K562 (cell line): ENCODE results near the gene BAIAP3. TPM values are rescaled to one million over a fixed set of nuclear protein-coding genes. Genes with fewer than 3 reads are reported as not detected.

Source experiments
- CEBPG ChIP-seq, 3 experiments: fragments of 200-800 bp in 1 of 3; sonication (Bioruptor generic) in 1 of 3; sonication (generic) in 1 of 3; formaldehyde crosslinking in 1 of 3; IDR thresholded peaks in 2 of 3; conservative IDR thresholded peaks in 1 of 3; 2 replicates each; pipeline versions ENCODE4 v1.6.1 to v1.8.0; 2016 to 2022; ENCODE audit warnings: missing compliant biosample characterization in 2 of 3, missing genetic modification characterization in 2 of 3, mild to moderate bottlenecking in 1 of 3, missing genetic modification reagents in 1 of 3
- DPF2 ChIP-seq: fragments of 450-650 bp; IDR thresholded peaks from 2 replicates; pipeline ENCODE4 v1.6.1; 2016
- FOXA3 ChIP-seq, 2 experiments: fragments of 450-650 bp in 1 of 2; sonication (generic) in 1 of 2; formaldehyde crosslinking; IDR thresholded peaks in 1 of 2; conservative IDR thresholded peaks in 1 of 2; 2 replicates each; pipeline versions ENCODE4 v1.4.0 to v1.8.0; 2020 to 2022; ENCODE audit warnings: mild to moderate bottlenecking in 2 of 2, missing genetic modification reagents in 1 of 2
- KLF6 ChIP-seq: fragments of 250-450 bp; sonication (Bioruptor Pico); IDR thresholded peaks from 2 replicates; pipeline ENCODE4 v1.4.0; 2020; ENCODE audit warnings: mild to moderate bottlenecking, moderate library complexity, borderline replicate concordance
- NFATC3 ChIP-seq: fragments of 450-650 bp; IDR thresholded peaks from 2 replicates; pipeline ENCODE4 v1.6.1; 2017; ENCODE audit warnings: mild to moderate bottlenecking
- NR4A1 ChIP-seq, 2 experiments: fragments of 250-450 bp in 1 of 2; fragments of 450-650 bp in 1 of 2; sonication (Bioruptor Pico) in 1 of 2; IDR thresholded peaks; 2 replicates each; pipeline versions ENCODE4 v1.4.0 to v1.6.1; 2016 to 2020; ENCODE audit warnings: mild to moderate bottlenecking in 2 of 2, missing compliant biosample characterization in 1 of 2, missing genetic modification characterization in 1 of 2, moderate library complexity in 1 of 2
- STAT5B ChIP-seq: fragments of 250-450 bp; sonication (Bioruptor Pico); IDR thresholded peaks from 2 replicates; pipeline ENCODE4 v1.8.0; 2021; ENCODE audit warnings: mild to moderate bottlenecking, inconsistent platforms
- ZNF282 ChIP-seq: sonication (generic); formaldehyde crosslinking; IDR thresholded peaks from 2 replicates; pipeline ENCODE4 v1.8.1; 2023; ENCODE audit warnings: missing genetic modification reagents
- polyA plus RNA-seq, 8 experiments: library from polyadenylated mRNA; depleted of rRNA in 4 of 8; stranded (reverse) in 5 of 8; unstranded in 3 of 8; fragments of >200 nt; fragmentation: Nextera tagmentation in 2 of 8; fragmentation: Illumina TruSeq in 1 of 8; extraction: Ambion mirVana in 2 of 8; extraction: Trizol in 1 of 8; gene quantifications; 2 replicates each; pipeline versions ENCODE4 v1.2.1 to v1.2.3, GENCODE V29; 2011 to 2014; ENCODE audit warnings: inconsistent platforms in 1 of 8, missing spikeins in 1 of 8
- total RNA-seq, 7 experiments: library from RNA; depleted of rRNA in 6 of 7; stranded (reverse); fragments of >200 nt in 6 of 7; fragmentation: Illumina TruSeq in 2 of 7; extraction: Trizol in 2 of 7; gene quantifications; 2 replicates each; pipeline versions ENCODE4 v1.2.1 to v1.2.3, GENCODE V29; 2011 to 2021; ENCODE audit warnings: low replicate concordance in 1 of 7
- TF ChIP-seq, protein P1 (sequence below): fragments of 450-650 bp; formaldehyde crosslinking; IDR thresholded peaks from 2 replicates; pipeline ENCODE4 v1.4.0; 2020; ENCODE audit warnings: mild to moderate bottlenecking
- TF ChIP-seq, protein P2 (sequence below): sonication (generic); formaldehyde crosslinking; IDR thresholded peaks from 2 replicates; pipeline ENCODE4 v1.5.0; 2020; ENCODE audit warnings: missing genetic modification reagents
- TF ChIP-seq, protein P3 (sequence below): fragments of 250-450 bp; sonication (Bioruptor Pico); IDR thresholded peaks from 2 replicates; pipeline ENCODE4 v1.8.0; 2021; ENCODE audit warnings: borderline replicate concordance, mild to moderate bottlenecking, moderate library complexity; ENCODE audit not compliant: poor library complexity, severe bottlenecking

The BAIAP3 gene
- total and polyA plus RNA-seq, 9 of the 15 experiments (the other 6 are each of a cell fraction or from before 2014, with no cell fraction given) = 0.03 to 4.5 (median 0.57) TPM; not detected in 1

DNA sequence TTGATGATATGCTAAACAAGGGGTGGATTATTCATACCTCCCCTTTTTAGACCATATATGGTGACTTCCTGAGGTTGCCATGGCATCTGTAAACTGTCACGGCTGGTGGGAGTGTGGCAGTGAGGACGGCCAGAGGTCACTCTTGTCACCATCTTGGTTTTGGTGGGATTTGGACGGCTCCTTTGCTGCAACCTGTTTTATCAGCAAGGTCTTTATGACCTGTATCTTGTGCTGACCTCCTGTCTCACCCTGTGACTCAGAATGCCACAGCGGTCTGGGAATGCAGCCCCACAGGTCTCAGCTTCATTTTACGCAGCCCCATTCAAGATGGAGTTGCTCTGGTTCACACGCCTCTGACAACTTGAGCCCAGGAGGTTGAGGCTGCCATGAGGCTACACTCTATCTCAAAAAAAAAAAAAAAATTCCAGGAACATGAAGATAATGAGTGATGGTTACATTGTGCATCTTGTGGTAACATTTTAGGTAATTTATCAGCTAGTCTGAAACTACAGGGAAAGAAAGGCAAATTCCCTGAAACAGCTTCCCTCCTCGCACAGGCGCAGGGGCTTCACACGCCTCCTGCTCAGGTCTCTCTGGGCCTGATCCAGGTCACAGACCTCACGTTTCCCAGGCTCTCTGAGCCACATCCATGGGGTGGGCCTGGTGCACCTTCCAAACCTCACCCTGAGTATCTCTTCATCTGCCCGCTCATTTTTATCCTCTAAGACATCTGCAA is 39.4 kb upstream of the BAIAP3 start (continued):
- TF ChIP-seq, protein P1, sequence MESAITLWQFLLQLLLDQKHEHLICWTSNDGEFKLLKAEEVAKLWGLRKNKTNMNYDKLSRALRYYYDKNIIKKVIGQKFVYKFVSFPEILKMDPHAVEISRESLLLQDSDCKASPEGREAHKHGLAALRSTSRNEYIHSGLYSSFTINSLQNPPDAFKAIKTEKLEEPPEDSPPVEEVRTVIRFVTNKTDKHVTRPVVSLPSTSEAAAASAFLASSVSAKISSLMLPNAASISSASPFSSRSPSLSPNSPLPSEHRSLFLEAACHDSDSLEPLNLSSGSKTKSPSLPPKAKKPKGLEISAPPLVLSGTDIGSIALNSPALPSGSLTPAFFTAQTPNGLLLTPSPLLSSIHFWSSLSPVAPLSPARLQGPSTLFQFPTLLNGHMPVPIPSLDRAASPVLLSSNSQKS (CRISPR knock-in tag) = peak; percentile 89; the same call in 1 of the 2 replicates
- TF ChIP-seq KLF6 (CRISPR knock-in tag) = peak; percentile 99
- TF ChIP-seq, protein P2, sequence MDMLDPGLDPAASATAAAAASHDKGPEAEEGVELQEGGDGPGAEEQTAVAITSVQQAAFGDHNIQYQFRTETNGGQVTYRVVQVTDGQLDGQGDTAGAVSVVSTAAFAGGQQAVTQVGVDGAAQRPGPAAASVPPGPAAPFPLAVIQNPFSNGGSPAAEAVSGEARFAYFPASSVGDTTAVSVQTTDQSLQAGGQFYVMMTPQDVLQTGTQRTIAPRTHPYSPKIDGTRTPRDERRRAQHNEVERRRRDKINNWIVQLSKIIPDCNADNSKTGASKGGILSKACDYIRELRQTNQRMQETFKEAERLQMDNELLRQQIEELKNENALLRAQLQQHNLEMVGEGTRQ (CRISPR knock-in tag) = no peak
- TF ChIP-seq FOXA3 (CRISPR knock-in tag; conservative IDR thresholded peaks at IDR 0.05 in 1 of 2, IDR thresholded peaks at IDR 0.05 in 1 of 2) = peak in 1 of 2 experiments; percentile 24; a peak in 1 of 4 replicates
- TF ChIP-seq, protein P3, sequence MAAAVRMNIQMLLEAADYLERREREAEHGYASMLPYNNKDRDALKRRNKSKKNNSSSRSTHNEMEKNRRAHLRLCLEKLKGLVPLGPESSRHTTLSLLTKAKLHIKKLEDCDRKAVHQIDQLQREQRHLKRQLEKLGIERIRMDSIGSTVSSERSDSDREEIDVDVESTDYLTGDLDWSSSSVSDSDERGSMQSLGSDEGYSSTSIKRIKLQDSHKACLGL (CRISPR knock-in tag) = peak; percentile 87
- TF ChIP-seq NR4A1 (CRISPR knock-in tag; IDR thresholded peaks at IDR 0.05) = peak; percentile 99
- peak; percentile 100 for TF ChIP-seq NR4A1 (tag; IDR thresholded peaks at IDR 0.05)
- no peak for TF ChIP-seq CEBPG (CRISPR knock-in tag; IDR thresholded peaks at IDR 0.05)
- peak; percentile 37 to 68; a peak in 2 of 4 replicates for TF ChIP-seq CEBPG (tag; conservative IDR thresholded peaks at IDR 0.05 in 1 of 2, IDR thresholded peaks at IDR 0.05 in 1 of 2)
- peak; percentile 94 for TF ChIP-seq STAT5B (CRISPR knock-in tag)
- TF ChIP-seq NFATC3 = no peak
- no peak for TF ChIP-seq ZNF282 (CRISPR knock-in tag)
- no peak for TF ChIP-seq DPF2
